DND-41 (cell line): Measurements from ENCODE around the gene LTBR.

ENCODE experiments used
- ATAC-seq: fragments of 200-7000 bp; cut with Tn5 transposase; 3 replicates; pipeline ENCODE4 v1.9.1; 2021; ENCODE audit warnings: low read depth; ENCODE audit not compliant: insufficient read depth
- DNase-seq: peaks from one replicate; pipeline ENCODE4 v3.0.0-alpha.2; 2020
- H2AFZ ChIP-seq: 2 replicates; pipeline ENCODE4 v1.6.0; 2012; ENCODE audit warnings: low read depth, low read length
- H3K27ac ChIP-seq: 2 replicates; pipeline ENCODE4 v1.5.1; 2012; ENCODE audit warnings: low read length, inconsistent platforms
- H3K27me3 ChIP-seq: fragments of 200-600 bp; sonication (generic); 2 replicates; pipeline ENCODE4 v1.6.0; 2012; ENCODE audit warnings: low read length, mild to moderate bottlenecking, inconsistent platforms; ENCODE audit not compliant: insufficient read depth, poor library complexity
- H3K36me3 ChIP-seq: 2 replicates; pipeline ENCODE4 v1.5.1; 2012; ENCODE audit warnings: low read length, inconsistent platforms; ENCODE audit not compliant: insufficient read depth
- H3K4me1 ChIP-seq: 2 replicates; pipeline ENCODE4 v1.5.1; 2012; ENCODE audit warnings: mild to moderate bottlenecking, low read length; ENCODE audit not compliant: insufficient read depth
- H3K4me2 ChIP-seq: 2 replicates; pipeline ENCODE4 v1.6.0; 2012; ENCODE audit warnings: mild to moderate bottlenecking, moderate library complexity, low read length, inconsistent platforms; ENCODE audit not compliant: insufficient read depth
- H3K4me3 ChIP-seq, 2 experiments: fragments of 200-600 bp in 1 of 2; shearing (Covaris generic) in 1 of 2; 2 replicates each; pipeline ENCODE4 v1.5.1; 2012 to 2016; ENCODE audit warnings: inconsistent platforms in 2 of 2, low read length in 2 of 2, mild to moderate bottlenecking in 2 of 2, low read depth in 1 of 2, moderate library complexity in 1 of 2
- H3K79me2 ChIP-seq: 2 replicates; pipeline ENCODE4 v1.6.0; 2012; ENCODE audit warnings: low read length, inconsistent platforms; ENCODE audit not compliant: insufficient read depth
- H3K9ac ChIP-seq: 2 replicates; pipeline ENCODE4 v1.6.0; 2012; ENCODE audit warnings: low read depth, mild to moderate bottlenecking, inconsistent platforms, low read length, moderate library complexity
- H3K9me3 ChIP-seq: 2 replicates; pipeline ENCODE4 v1.5.1; 2012; ENCODE audit warnings: low read length, moderate library complexity, mild to moderate bottlenecking, inconsistent platforms; ENCODE audit not compliant: insufficient read depth, severe bottlenecking
- H4K20me1 ChIP-seq: 2 replicates; pipeline ENCODE4 v1.6.0; 2012; ENCODE audit warnings: low read length; ENCODE audit not compliant: insufficient read depth
- EZH2 ChIP-seq: IDR thresholded peaks from 3 replicates; pipeline ENCODE4 v1.6.1; 2012; ENCODE audit warnings: borderline replicate concordance, low read depth, mild to moderate bottlenecking, moderate library complexity, low read length, inconsistent platforms; ENCODE audit not compliant: severe bottlenecking
- TF ChIP-seq, protein P1 (sequence below): IDR thresholded peaks from 2 replicates; pipeline ENCODE4 v1.5.1; 2012; ENCODE audit warnings: borderline replicate concordance, low read length, moderate library complexity, mild to moderate bottlenecking; ENCODE audit not compliant: poor library complexity, severe bottlenecking; ENCODE audit errors: extremely low read depth

The LTBR gene

GRCh38 chr12:6340745-6341416 lies 43.1 kb upstream of the LTBR start:
- Histone ChIP-seq H3K4me1 (peaks cover 61% of the 10 kb centered on the region), H3K9ac (peak overlapping the region; percentile 83), H3K36me3 (peaks cover 19% of the 10 kb centered on the region), H3K79me2 (peaks cover 65% of the 10 kb centered on the region), H3K9me3 (no peaks in the 10 kb centered on the region), H3K27me3 (no peaks in the 10 kb centered on the region), H3K4me3 (peak overlapping the region; percentile 57 to 72), H3K27ac (peak overlapping the region; percentile 98), H3K4me2 (peak overlapping the region; percentile 88), H2AFZ (peak overlapping the region; percentile 87), H4K20me1 (peaks cover 6% of the 10 kb centered on the region; the same call in 1 of the 2 replicates)
- ATAC-seq (no peak), DNase-seq (no peak)
- no peak for TF ChIP-seq EZH2
- TF ChIP-seq, protein P1, sequence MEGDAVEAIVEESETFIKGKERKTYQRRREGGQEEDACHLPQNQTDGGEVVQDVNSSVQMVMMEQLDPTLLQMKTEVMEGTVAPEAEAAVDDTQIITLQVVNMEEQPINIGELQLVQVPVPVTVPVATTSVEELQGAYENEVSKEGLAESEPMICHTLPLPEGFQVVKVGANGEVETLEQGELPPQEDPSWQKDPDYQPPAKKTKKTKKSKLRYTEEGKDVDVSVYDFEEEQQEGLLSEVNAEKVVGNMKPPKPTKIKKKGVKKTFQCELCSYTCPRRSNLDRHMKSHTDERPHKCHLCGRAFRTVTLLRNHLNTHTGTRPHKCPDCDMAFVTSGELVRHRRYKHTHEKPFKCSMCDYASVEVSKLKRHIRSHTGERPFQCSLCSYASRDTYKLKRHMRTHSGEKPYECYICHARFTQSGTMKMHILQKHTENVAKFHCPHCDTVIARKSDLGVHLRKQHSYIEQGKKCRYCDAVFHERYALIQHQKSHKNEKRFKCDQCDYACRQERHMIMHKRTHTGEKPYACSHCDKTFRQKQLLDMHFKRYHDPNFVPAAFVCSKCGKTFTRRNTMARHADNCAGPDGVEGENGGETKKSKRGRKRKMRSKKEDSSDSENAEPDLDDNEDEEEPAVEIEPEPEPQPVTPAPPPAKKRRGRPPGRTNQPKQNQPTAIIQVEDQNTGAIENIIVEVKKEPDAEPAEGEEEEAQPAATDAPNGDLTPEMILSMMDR, result no peak

- peak within 1 kb of the TSS; percentile 98 for H3K27ac ChIP-seq
- peak within 1 kb of the TSS; percentile 57 to 72 for H3K4me3 ChIP-seq
- no peaks in the 10 kb centered on the region for H3K27me3 ChIP-seq
- H3K9me3 ChIP-seq, result no peaks in the 10 kb centered on the region
- peak within 1 kb of the TSS; percentile 87 for H2AFZ ChIP-seq
- H3K79me2 ChIP-seq, result peaks cover 58% of the 10 kb centered on the region
- H3K36me3 ChIP-seq, result peaks cover 19% of the 10 kb centered on the region
- peaks cover 54% of the 10 kb centered on the region for H3K4me1 ChIP-seq
- no peak for TF ChIP-seq EZH2
- TF ChIP-seq, protein P1, result no peak
- H3K9ac ChIP-seq, result peak within 1 kb of the TSS; percentile 83
- ATAC-seq, result peak; percentile 66
- H4K20me1 ChIP-seq, result peaks cover 6% of the 10 kb centered on the region; the same call in 1 of the 2 replicates
- H3K4me2 ChIP-seq, result peak within 1 kb of the TSS; percentile 88
- DNase-seq, result peak; percentile 79
These were observed 42.4 kb upstream of the LTBR start, which contains the start of gene TNFRSF1A for GRCh38 chr12:6341417-6342139. TSS of gene TNFRSF1A (minus strand) at chr12:6342076. CDS start at chr12:6341814, 262 bp downstream.

DNA sequence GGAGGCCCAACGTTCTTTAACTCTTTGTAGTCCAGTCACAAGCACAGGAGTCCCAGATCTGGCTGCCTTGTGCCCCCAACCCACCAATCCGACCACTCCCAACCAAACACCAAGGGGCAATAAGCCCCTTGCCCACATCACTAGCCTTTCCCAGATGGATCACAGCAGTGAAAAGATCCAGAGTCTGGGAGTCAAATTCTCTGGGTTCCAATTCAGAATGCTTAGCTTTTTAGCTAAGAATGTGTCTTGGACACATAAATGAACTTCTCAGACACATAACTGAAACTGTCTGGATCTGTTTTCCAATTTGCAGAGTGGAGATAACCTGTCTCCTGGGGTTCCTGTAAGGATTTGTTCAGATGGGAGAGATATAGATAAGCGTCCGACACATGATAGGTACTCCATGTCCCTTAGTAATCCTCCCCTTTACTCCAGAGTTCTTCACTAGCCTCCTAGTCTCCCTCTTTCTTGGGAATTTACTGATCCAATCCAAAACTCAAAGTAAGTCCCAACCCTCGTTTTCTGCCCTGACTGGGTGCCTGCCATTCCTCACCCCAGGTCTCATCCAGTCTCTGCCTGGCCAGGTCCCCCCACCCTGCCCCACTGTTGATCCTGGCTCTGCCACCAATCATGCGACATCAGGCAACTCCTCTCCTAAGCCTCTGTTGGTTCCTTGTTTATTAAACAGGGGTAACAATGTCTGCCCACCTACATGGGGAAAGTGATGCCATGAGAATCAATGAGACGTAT lies 41.6 kb upstream of the LTBR start:
- DNase-seq, result no peak
- ATAC-seq, result no peak
- Histone ChIP-seq H3K27ac (peak overlapping the region; percentile 98), H3K9ac (peak overlapping the region; percentile 83), H3K4me2 (peak overlapping the region; percentile 88), H3K79me2 (peaks cover 52% of the 10 kb centered on the region), H3K9me3 (no peaks in the 10 kb centered on the region), H3K4me1 (peaks cover 47% of the 10 kb centered on the region), H2AFZ (peak overlapping the region; percentile 87), H4K20me1 (peaks cover 6% of the 10 kb centered on the region; the same call in 1 of the 2 replicates), H3K36me3 (peaks cover 19% of the 10 kb centered on the region), H3K4me3 (peak overlapping the region; percentile 57 to 72; a peak in 3 of 4 replicates), H3K27me3 (no peaks in the 10 kb centered on the region)
- TF ChIP-seq, protein P1, result no peak
- TF ChIP-seq EZH2, result no peak
